SK-N-SH (cell line): ENCODE data around the gene GOLGA8M.
"Not testable (repeated sequence)": the region's sequence is repeated elsewhere in the genome, so short reads cannot be mapped to it uniquely, and the experiment has no call there.

Experiments used
- CHD2 ChIP-seq: fragments of 150-350 bp; IDR thresholded peaks from 2 replicates; pipeline ENCODE4 v1.6.1; 2018; ENCODE audit warnings: low read length; ENCODE audit not compliant: partially characterized antibody
- CTCF ChIP-seq: fragments of 200-600 bp; sonication (generic); IDR thresholded peaks from 2 replicates; pipeline ENCODE4 v1.6.1; 2017; ENCODE audit warnings: antibody characterized with exemption, mild to moderate bottlenecking, moderate library complexity
- MAX ChIP-seq: IDR thresholded peaks from 2 replicates; pipeline ENCODE4 v1.4.0; 2012; ENCODE audit warnings: low read depth
- POLR2AphosphoS5 ChIP-seq: IDR thresholded peaks from 2 replicates; pipeline ENCODE4 v1.6.1; 2012; ENCODE audit warnings: low read depth, low read length
- REST ChIP-seq: IDR thresholded peaks from 2 replicates; pipeline ENCODE4 v1.6.1; 2012; ENCODE audit warnings: mild to moderate bottlenecking, low read depth, low read length, moderate library complexity
- RFX5 ChIP-seq: IDR thresholded peaks from 2 replicates; pipeline ENCODE4 v1.6.1; 2012; ENCODE audit warnings: mild to moderate bottlenecking, improper control_type of control experiment, low read length
- RXRA ChIP-seq: IDR thresholded peaks from 2 replicates; pipeline ENCODE4 v1.4.0; 2012; ENCODE audit warnings: low read depth, mild to moderate bottlenecking, borderline replicate concordance
- TAF1 ChIP-seq: IDR thresholded peaks from 2 replicates; pipeline ENCODE4 v1.6.1; 2012; ENCODE audit warnings: low read depth, mild to moderate bottlenecking, low read length, moderate library complexity, borderline replicate concordance
- TCF12 ChIP-seq: IDR thresholded peaks from 2 replicates; pipeline ENCODE4 v1.4.0; 2012
- USF2 ChIP-seq: fragments of 150-350 bp; IDR thresholded peaks from 2 replicates; pipeline ENCODE4 v1.6.1; 2017; ENCODE audit warnings: antibody characterized with exemption, low read length, low read depth, borderline replicate concordance
- YY1 ChIP-seq: IDR thresholded peaks from 2 replicates; pipeline ENCODE4 v1.4.0; 2012; ENCODE audit warnings: low read depth, mild to moderate bottlenecking

DNA sequence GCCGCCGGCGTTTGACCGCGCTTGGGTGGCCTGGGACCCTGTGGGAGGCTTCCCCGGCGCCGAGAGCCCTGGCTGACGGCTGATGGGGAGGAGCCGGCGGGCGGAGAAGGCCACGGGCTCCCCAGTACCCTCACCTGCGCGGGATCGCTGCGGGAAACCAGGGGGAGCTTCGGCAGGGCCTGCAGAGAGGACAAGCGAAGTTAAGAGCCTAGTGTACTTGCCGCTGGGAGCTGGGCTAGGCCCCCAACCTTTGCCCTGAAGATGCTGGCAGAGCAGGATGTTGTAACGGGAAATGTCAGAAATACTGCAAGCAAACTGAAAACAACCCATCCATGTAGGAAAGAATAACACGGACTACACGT lies 26.0 kb upstream of the GOLGA8M start:
- not testable (repeated sequence) for TF ChIP-seq TCF12, CTCF, MAX, RXRA, USF2, TAF1, CHD2, YY1, POLR2AphosphoS5, REST, RFX5
